GM19468 (cell line): ENCODE results near the gene KLK8.

Experiments used
- ATAC-seq: cut with Tn5 transposase; IDR thresholded peaks from one replicate; pipeline ENCODE4 v1.9.1; 2021; ENCODE audit warnings: mild to moderate bottlenecking, moderate library complexity, moderate number of reproducible peaks; ENCODE audit not compliant: unreplicated experiment; ENCODE audit errors: extremely low read depth

The KLK8 gene

DNA sequence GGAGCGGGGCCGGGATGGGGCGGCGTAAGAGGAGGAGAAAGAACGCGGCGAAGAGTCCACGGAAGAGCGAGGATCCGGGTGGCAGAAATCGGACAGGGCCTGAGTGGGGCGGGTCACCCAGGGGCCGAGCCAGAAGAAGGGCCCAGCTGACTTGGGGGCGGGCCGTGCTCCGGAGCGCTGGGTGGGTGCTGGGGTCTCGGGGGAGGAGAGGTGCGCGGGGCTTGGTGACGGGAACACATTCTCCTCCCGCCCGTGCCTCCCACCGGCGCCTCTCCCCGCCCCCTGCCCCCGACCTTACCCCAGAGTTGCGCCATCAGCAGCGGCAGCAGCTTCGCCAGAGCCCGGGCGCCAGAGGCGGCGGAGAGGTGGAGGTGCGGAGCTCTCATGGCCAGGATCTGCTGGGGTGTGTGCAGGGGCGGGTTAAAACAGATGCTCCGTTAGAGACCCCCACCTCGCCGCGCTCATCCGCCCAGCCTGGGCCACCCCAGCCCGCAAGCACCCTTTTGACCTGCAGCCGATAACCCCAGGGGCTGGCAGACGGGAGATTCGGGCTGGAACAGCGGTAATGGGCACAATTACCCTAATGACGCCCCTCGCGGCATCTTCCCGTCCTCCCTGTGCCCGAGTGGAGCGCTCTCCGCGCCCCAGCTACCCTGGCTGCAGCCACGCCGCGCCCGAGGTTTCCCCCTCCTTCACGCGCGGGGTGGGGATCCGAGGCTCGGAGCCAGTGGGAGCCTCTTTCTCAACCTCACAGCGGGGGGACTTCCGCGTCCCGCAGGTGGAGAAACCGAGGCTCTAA, 17.5 kb upstream of the KLK8 start:
- ATAC-seq: no peak

- no peak for ATAC-seq
Observed at GRCh38 chr19:51016798-51017683, 15.6 kb upstream of the KLK8 start.

- ATAC-seq: no peak
Observed at GRCh38 chr19:51015691-51016267, 14.4 kb upstream of the KLK8 start.

DNA sequence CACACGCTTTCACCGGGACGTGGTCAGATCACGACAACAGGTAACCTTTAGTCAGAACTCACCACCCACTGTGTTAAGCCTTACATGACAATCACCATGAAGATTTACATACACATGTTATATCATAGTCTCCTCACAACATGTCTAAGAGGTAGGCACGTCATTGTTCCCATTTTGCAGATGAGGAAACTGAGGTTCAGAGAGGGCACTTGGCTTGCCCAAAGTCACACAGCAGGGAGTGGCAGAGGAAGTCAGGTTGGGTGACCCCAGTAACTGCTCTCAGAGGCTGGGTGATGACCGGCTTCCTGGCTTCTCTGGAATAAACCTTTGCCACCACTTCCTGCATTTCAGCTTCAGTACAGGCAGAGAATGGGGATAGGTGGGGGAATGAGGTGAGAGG, 12.8 kb upstream of the KLK8 start:
- ATAC-seq: no peak

- ATAC-seq: no peak
Observed at GRCh38 chr19:51012661-51013190, 11.3 kb upstream of the KLK8 start.

GRCh38 chr19:51010066-51010795, 8.8 kb upstream of the KLK8 start:
- no peak for ATAC-seq

DNA sequence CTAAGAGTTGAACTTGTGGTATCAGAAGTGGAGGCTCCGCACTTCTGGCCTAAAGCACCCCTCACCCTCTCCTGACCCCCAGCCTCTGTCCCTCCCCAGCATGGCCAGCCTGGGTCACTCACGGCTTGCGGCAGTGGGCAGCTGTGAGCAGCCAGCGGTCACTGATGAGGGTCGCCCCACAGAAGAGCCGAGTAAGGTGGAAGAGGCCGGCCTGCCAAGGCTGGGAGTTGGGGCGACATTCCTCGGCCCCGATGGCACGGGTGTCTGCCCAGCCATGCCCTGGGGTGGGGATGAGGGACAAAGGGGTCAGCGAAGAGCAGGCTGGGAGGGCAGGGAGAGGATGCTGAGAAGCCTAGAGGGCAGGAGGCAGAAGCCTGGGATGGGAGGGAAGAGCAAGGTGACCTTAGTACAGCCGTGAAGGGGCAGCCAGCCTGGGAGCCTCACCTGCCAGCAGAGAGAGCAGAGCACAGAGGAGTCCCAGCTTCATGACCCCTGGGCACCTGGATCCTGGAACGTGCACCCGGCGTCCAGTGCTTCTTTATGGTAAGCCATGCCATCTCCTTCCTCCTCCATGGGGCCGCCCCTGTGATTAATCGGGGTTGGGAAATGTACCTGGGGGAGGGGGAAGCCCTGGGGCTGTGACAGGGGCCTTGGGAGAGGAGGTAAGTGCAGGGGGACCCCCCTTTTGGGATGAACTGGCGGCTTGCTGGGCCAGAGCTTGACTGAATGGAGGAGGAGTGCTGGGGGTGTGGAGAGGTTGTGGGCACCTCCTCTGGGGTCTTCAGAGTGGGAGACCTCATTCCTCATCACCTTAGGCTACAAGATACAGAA, 7.9 kb upstream of the KLK8 start:
- ATAC-seq: no peak

- ATAC-seq: no peak
Observed at GRCh38 chr19:51007488-51007887, 6.1 kb upstream of the KLK8 start.

- no peak for ATAC-seq
Observed at GRCh38 chr19:51006406-51006805, 5.0 kb upstream of the KLK8 start.

GRCh38 chr19:51005248-51005647, 3.8 kb upstream of the KLK8 start:
- ATAC-seq: no peak

GRCh38 chr19:51003316-51003715, 1.9 kb upstream of the KLK8 start:
- ATAC-seq: no peak

GRCh38 chr19:51002542-51003311, 1.3 kb upstream of the KLK8 start:
- no peak for ATAC-seq

- no peak for ATAC-seq
Observed at GRCh38 chr19:51002089-51002532, 707 bp upstream of the KLK8 start.

GRCh38 chr19:51000981-51001380, 423 bp downstream of the KLK8 start:
- ATAC-seq: no peak

DNA sequence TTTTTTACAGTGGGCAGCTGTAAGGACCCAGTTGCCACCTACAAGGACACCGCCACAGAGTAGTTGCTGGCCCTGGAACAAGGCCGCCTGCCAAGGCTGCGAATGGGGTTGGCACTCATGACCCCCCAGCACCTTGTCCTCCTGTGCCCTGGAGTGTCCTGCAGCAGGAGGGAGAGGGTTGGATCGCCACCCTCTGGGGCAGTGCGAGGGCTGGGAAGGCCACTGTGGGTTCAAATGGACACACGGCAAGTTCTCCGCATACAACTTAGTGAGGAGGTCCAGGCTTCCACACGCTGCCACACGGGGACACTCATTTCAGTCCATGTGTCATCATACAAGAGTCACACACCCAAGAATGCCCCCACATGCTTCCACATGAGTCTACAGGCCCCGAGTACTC, 978 bp downstream of the KLK8 start:
- ATAC-seq: no peak

GRCh38 chr19:50998686-50999085, 2.7 kb downstream of the KLK8 start:
- ATAC-seq: no peak

GRCh38 chr19:50998061-50998460, 3.3 kb downstream of the KLK8 start:
- ATAC-seq: no peak

DNA sequence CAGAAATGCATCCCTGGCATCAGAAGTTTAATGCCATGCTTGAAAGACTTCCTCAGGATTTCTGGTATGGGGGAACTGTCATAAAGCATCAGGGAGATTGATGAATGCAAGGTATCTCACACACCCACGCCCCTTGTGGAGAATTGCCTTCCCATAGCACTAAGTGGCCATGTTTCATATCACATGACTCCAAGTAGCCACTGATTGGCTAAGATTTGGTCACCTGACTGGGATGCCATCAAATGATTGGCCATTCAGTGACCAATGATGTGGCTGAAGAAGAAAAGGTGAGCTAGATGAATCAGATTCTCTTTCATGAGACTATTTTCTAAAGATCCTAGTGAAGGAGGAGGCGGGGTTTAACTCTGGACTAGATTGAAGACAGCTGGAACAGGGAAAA, 7.3 kb downstream of the KLK8 start:
- no peak for ATAC-seq

DNA sequence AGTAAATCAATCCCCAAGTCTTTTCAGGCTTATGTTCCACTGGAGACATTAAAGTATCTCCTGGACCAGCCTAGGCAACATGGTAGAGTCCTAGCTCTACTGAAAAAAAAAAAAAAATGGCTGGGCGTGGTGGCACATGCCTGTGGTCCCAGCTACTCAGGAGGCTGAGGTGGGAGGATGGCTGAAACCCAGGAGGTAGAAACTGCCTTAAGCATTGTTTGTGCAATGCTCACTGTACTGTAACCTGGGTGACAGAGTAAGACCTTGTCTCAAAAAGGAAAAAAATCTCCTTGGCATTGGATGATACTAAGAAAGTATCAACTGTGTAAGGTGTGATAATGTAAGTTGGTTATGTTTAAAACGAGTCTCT, 8.8 kb downstream of the KLK8 start:
- no peak for ATAC-seq
